ENCODE results near the gene NUDC. TPM values are rescaled to one million over a fixed set of nuclear protein-coding genes. Genes with fewer than 3 reads are reported as not detected.

Gene NUDC
- polyA plus RNA-seq, 1 experiment, result 54.1 TPM

DNA sequence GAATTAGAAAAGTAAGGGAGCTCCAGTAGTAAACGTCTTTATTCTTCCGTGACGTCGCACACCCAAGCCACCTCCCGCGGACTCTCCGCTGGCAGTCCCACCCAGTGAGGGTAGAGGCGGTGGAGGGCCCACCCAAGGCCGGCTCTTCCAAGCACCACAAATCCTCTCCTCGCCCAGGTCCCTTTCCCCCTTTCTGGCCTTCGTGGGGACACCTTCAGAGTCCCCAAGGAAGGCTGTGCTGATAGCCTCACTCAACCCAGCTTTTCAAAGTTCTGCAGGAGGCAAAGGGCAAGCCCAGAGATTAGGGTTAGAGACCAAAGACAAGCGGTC is 31.1 kb upstream of the NUDC start:
- H3K4me3 ChIP-seq (ENCODE audit: low read depth, low read length), result peak overlapping the region; percentile 98
- POLR2A ChIA-PET, result interaction anchor here (0.6 to 2.3 kb wide), 12 partner anchors 9 to 311 kb away, joined by 3 to 24 read pairs (median 4); partner anchors contain the start of gene GPATCH3
- TF ChIP-seq, protein P1, sequence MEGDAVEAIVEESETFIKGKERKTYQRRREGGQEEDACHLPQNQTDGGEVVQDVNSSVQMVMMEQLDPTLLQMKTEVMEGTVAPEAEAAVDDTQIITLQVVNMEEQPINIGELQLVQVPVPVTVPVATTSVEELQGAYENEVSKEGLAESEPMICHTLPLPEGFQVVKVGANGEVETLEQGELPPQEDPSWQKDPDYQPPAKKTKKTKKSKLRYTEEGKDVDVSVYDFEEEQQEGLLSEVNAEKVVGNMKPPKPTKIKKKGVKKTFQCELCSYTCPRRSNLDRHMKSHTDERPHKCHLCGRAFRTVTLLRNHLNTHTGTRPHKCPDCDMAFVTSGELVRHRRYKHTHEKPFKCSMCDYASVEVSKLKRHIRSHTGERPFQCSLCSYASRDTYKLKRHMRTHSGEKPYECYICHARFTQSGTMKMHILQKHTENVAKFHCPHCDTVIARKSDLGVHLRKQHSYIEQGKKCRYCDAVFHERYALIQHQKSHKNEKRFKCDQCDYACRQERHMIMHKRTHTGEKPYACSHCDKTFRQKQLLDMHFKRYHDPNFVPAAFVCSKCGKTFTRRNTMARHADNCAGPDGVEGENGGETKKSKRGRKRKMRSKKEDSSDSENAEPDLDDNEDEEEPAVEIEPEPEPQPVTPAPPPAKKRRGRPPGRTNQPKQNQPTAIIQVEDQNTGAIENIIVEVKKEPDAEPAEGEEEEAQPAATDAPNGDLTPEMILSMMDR (IDR thresholded peaks at IDR 0.05; ENCODE audit: low read depth, low read length), result no peak
- DNase-seq (ENCODE audit: low read depth, low spot score), result no peak
- H3K9me3 ChIP-seq (ENCODE audit: control insufficient read depth, insufficient read depth, low read length), result peaks cover 3% of the 10 kb centered on the region; the same call in 1 of the 2 replicates
- CTCF ChIA-PET, result interaction anchor here (0.8 to 0.9 kb wide), 2 partner anchors 9 to 10 kb away, joined by 3 read pairs; no protein-coding TSS in a partner anchor
- no peaks in the 10 kb centered on the region for H3K27me3 ChIP-seq (ENCODE audit: control insufficient read depth, insufficient read depth, low read length)
- peak overlapping the region; percentile 80 for H3K27ac ChIP-seq (ENCODE audit: low read depth, low read length)

DNA sequence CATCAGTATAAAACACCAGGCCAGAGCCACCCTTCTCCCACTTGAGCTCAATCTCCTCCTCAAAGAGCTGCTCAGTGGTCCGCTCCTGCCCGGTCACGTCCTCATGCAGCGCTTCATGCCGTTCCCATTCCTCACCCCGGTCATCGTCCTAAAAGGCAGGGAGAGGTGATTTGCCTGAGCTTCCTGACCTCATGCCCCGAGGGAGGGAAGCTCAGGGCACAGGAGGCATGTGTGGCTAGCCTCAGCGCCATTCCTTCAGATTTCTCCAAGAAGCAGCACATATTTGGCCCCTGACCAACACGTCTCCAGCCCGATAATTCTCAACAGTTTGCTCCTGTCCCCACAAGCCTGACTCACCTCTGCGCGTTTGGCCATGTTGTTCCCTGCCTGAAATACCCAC is 27.3 kb upstream of the NUDC start:
- H3K9me3 ChIP-seq (ENCODE audit: control insufficient read depth, insufficient read depth, low read length), result peaks cover 3% of the 10 kb centered on the region; the same call in 1 of the 2 replicates
- POLR2A ChIA-PET, result no interaction called here
- CTCF ChIA-PET, result interaction anchor here (1.0 kb wide), 1 partner anchor 8 kb away, joined by 3 read pairs; no protein-coding TSS in a partner anchor
- no peak overlapping the region for H3K27ac ChIP-seq (ENCODE audit: low read depth, low read length)
- DNase-seq (ENCODE audit: low read depth, low spot score), result no peak
- no peak overlapping the region for H3K4me3 ChIP-seq (ENCODE audit: low read depth, low read length)
- TF ChIP-seq, protein P1 (IDR thresholded peaks at IDR 0.05; ENCODE audit: low read depth, low read length), result no peak
- H3K27me3 ChIP-seq (ENCODE audit: control insufficient read depth, insufficient read depth, low read length), result no peaks in the 10 kb centered on the region

DNA sequence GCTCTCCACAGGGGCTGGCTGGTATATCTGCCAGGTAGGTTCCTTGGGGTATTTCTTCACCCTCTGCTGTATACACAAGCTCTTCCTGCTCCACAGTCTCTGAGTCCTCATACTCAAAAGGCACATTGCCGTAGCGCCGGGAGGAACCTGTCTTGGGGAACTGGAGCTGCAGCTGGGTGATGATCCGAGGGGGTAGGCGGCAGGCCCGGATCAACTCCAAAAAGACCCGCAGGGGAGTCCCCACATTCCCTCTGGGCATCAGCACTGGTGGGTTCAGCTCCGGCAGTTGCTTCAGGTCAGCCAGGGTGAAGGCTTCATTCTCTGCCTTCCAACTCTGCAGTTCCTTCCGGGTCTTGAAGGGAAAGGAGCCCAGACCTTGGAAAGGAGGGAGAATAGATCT is 24.2 kb upstream of the NUDC start:
- TF ChIP-seq, protein P1 (IDR thresholded peaks at IDR 0.05; ENCODE audit: low read depth, low read length), result no peak
- H3K4me3 ChIP-seq (ENCODE audit: low read depth, low read length), result no peak overlapping the region
- no peak for DNase-seq (ENCODE audit: low read depth, low spot score)
- no peak overlapping the region for H3K27ac ChIP-seq (ENCODE audit: low read depth, low read length)
- no peaks in the 10 kb centered on the region for H3K9me3 ChIP-seq (ENCODE audit: control insufficient read depth, insufficient read depth, low read length)
- no peaks in the 10 kb centered on the region for H3K27me3 ChIP-seq (ENCODE audit: control insufficient read depth, insufficient read depth, low read length)
- CTCF ChIA-PET, result interaction anchor here (1.6 kb wide), 1 partner anchor 10 kb away, joined by 3 read pairs; no protein-coding TSS in a partner anchor
- POLR2A ChIA-PET, result no interaction called here

DNA sequence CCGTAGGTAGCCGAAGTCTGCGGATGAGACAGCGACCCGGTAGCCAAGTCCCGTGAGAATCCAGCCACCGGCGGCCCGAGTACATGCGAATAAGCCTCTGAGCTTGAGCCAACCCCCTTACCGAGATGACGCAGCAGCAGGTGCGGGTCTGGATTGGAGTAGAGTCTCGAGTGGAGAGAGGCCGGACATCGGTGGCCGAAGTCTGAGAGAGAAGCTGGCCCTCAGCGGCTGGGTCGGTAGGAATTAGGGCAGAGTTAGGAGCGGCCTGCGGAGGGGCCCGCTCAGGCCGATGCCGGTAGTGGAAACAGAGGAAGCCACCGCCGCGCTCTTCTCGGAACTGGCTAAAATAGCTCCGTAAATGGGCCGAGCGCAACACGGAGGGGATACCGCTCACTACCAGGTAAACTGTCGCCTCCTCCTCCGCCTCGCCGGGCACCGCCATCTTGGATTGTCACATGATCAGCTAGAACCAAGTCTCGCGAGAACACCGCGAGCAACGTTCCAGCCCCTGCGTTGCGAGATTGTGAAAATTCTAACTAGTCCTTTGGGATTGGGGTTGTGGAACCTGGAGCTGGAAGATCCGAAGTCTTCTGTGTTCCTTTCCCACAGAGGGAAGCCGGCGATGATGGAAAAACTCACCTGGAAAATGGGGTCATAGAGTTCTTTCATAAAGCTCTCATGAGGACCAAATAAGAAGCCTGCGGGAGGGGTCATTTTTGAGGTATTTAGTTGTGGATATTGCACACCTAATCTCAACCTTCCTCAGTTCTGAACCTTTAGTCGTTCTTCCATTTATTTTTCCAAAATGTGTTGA is 21.3 kb upstream of the NUDC start, which contains the start of gene GPATCH3:
Gene GPATCH3 (minus strand): TSS at position 467 of the 814 bp plus-strand sequence. CDS start 25 bp downstream, at position 442.
- POLR2A ChIA-PET, result interaction anchor here (0.5 to 2.8 kb wide), 10 partner anchors 10 to 531 kb away, joined by 3 to 24 read pairs (median 4); partner anchors contain the start of gene GPN2
- peak; percentile 88 for DNase-seq (ENCODE audit: low read depth, low spot score)
- H3K4me3 ChIP-seq (ENCODE audit: low read depth, low read length), result peak within 1 kb of the TSS; percentile 95
- TF ChIP-seq, protein P1 (IDR thresholded peaks at IDR 0.05; ENCODE audit: low read depth, low read length), result no peak
- H3K27ac ChIP-seq (ENCODE audit: low read depth, low read length), result peak within 1 kb of the TSS; percentile 85
- H3K9me3 ChIP-seq (ENCODE audit: control insufficient read depth, insufficient read depth, low read length), result no peaks in the 10 kb centered on the region
- no peaks in the 10 kb centered on the region for H3K27me3 ChIP-seq (ENCODE audit: control insufficient read depth, insufficient read depth, low read length)
- CTCF ChIA-PET, result interaction anchor here (0.7 to 1.5 kb wide), 3 partner anchors 8 to 300 kb away, joined by 3 read pairs; no protein-coding TSS in a partner anchor

All from AG04450 (cell line).